ENCODE measurements around the gene LYSMD4. TPM values are rescaled to one million over a fixed set of nuclear protein-coding genes. Genes with fewer than 3 reads are reported as not detected.

LYSMD4 gene
- total RNA-seq, 1 experiment from 2014 or later: 14.9 TPM

DNA sequence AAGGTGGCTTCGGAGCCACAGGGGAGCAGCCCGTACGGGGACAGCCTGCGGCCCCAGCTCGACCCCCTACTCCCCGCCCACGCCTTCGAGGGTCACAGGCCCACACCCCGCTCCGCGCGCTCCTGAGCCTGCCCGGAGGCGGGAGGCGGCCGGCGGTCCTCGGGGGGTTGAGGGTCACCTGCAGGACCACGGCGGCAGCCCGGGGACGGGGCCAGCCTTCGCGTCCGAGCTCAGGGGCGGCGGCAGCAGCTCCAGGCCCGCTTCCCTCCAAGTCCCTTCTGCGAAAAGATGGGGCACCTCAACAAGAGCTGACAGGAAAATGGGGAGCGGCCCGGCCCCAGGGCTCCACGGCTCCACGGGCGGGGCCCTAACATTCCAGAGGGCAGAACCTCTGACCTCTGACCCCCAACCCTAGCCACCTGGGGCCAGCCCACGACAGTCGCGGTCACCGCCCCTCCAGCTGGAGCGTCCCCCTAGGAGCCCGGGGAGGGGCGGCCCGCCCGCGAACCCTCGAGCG is 428 bp downstream of the LYSMD4 start:
- ATAC-seq (peak; percentile 10), DNase-seq (ENCODE audit: low spot score) (no peak)
- ChIA-PET POLR2A (interaction anchor here (0.6 to 1.5 kb wide), 4 partner anchors 17 to 168 kb away, joined by 3 to 4 read pairs (median 3); no protein-coding TSS in a partner anchor), CTCF (interaction anchor here (0.6 to 6.3 kb wide), 17 partner anchors 12 to 519 kb away, joined by 3 to 80 read pairs (median 4); partner anchors contain the start of gene LRRC28)
- no peak for TF ChIP-seq NFE2L1 (CRISPR knock-in tag; IDR thresholded peaks at IDR 0.05)
- peak; percentile 60; the same call in 1 of the 2 replicates for TF ChIP-seq NR2C2 (CRISPR knock-in tag; IDR thresholded peaks at IDR 0.05)
- no peak for TF ChIP-seq ZNF232 (CRISPR knock-in tag; IDR thresholded peaks at IDR 0.05)
- no peak for TF ChIP-seq NR3C1 (CRISPR knock-in tag; conservative IDR thresholded peaks at IDR 0.05; ENCODE audit: low read depth)
- TF ChIP-seq, protein P1, sequence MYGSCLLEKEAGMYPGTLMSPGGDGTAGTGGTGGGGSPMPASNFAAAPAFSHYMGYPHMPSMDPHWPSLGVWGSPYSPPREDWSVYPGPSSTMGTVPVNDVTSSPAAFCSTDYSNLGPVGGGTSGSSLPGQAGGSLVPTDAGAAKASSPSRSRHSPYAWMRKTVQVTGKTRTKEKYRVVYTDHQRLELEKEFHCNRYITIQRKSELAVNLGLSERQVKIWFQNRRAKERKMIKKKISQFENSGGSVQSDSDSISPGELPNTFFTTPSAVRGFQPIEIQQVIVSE (CRISPR knock-in tag; IDR thresholded peaks at IDR 0.05; ENCODE audit: borderline replicate concordance): no peak
- TF ChIP-seq KAT7 (CRISPR knock-in tag; IDR thresholded peaks at IDR 0.05; ENCODE audit: borderline replicate concordance): peak; percentile 1; the same call in 1 of the 2 replicates
- TF ChIP-seq, protein P2, sequence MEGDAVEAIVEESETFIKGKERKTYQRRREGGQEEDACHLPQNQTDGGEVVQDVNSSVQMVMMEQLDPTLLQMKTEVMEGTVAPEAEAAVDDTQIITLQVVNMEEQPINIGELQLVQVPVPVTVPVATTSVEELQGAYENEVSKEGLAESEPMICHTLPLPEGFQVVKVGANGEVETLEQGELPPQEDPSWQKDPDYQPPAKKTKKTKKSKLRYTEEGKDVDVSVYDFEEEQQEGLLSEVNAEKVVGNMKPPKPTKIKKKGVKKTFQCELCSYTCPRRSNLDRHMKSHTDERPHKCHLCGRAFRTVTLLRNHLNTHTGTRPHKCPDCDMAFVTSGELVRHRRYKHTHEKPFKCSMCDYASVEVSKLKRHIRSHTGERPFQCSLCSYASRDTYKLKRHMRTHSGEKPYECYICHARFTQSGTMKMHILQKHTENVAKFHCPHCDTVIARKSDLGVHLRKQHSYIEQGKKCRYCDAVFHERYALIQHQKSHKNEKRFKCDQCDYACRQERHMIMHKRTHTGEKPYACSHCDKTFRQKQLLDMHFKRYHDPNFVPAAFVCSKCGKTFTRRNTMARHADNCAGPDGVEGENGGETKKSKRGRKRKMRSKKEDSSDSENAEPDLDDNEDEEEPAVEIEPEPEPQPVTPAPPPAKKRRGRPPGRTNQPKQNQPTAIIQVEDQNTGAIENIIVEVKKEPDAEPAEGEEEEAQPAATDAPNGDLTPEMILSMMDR (IDR thresholded peaks at IDR 0.05): no peak
- TF ChIP-seq TEAD4 (CRISPR knock-in tag; IDR thresholded peaks at IDR 0.05): no peak
- TF ChIP-seq NR1H2 (CRISPR knock-in tag; IDR thresholded peaks at IDR 0.05): no peak
- no peak for TF ChIP-seq HMGA2 (CRISPR knock-in tag; IDR thresholded peaks at IDR 0.05)
- TF ChIP-seq, protein P3, sequence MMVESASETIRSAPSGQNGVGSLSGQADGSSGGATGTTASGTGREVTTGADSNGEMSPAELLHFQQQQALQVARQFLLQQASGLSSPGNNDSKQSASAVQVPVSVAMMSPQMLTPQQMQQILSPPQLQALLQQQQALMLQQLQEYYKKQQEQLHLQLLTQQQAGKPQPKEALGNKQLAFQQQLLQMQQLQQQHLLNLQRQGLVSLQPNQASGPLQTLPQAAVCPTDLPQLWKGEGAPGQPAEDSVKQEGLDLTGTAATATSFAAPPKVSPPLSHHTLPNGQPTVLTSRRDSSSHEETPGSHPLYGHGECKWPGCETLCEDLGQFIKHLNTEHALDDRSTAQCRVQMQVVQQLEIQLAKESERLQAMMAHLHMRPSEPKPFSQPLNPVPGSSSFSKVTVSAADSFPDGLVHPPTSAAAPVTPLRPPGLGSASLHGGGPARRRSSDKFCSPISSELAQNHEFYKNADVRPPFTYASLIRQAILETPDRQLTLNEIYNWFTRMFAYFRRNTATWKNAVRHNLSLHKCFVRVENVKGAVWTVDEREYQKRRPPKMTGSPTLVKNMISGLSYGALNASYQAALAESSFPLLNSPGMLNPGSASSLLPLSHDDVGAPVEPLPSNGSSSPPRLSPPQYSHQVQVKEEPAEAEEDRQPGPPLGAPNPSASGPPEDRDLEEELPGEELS (CRISPR knock-in tag; IDR thresholded peaks at IDR 0.05): no peak
- TF ChIP-seq, protein P4, sequence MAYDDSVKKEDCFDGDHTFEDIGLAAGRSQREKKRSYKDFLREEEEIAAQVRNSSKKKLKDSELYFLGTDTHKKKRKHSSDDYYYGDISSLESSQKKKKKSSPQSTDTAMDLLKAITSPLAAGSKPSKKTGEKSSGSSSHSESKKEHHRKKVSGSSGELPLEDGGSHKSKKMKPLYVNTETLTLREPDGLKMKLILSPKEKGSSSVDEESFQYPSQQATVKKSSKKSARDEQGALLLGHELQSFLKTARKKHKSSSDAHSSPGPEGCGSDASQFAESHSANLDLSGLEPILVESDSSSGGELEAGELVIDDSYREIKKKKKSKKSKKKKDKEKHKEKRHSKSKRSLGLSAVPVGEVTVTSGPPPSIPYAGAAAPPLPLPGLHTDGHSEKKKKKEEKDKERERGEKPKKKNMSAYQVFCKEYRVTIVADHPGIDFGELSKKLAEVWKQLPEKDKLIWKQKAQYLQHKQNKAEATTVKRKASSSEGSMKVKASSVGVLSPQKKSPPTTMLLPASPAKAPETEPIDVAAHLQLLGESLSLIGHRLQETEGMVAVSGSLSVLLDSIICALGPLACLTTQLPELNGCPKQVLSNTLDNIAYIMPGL (CRISPR knock-in tag; IDR thresholded peaks at IDR 0.05): peak; percentile 45; the same call in 1 of the 2 replicates
- no peak for TF ChIP-seq SOX15 (CRISPR knock-in tag; IDR thresholded peaks at IDR 0.05)
- TF ChIP-seq SP1 (CRISPR knock-in tag; conservative IDR thresholded peaks at IDR 0.05): no peak
- peaks cover 7% of the 10 kb centered on the region for H3K27me3 Mint-ChIP-seq (ENCODE audit: low read depth)
- H3K27ac Mint-ChIP-seq: no peak overlapping the region
- H3K4me1 Mint-ChIP-seq: peaks cover 31% of the 10 kb centered on the region
- H3K9me3 Mint-ChIP-seq: no peaks in the 10 kb centered on the region
- H3K4me3 Mint-ChIP-seq: peak overlapping the region; percentile 79
- H3K36me3 Mint-ChIP-seq: no peaks in the 10 kb centered on the region; the same call in 1 of the 2 replicates

DNA sequence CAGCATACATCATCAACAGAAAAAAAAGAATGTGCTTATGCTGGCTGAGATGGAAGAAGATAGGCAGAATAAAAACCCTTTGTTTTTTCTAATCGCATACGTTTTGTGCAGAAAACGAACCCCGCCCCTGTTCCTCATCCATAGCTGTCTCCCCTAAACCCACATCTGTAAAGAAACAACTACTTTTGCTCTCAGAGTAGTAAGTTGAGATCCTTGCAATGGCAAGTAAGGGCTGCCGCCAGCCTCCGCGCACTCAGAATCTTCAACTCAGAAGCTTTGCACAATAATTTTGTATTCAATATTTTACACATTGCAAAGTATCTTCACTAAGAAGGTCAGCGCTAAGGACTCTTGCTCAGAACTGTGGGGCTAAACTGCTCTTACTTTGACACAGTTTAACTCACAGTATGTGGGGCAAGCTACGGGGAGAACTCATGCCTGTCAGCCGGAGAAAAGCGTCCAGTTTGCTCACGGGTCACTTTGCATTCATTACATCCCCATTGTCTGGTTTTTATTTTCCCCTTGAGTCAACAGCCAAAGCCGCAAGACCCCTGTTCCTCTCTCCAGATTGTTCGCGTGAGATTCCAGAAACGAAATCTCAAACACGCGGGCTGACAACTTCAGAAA is 1.0 kb downstream of the LYSMD4 start:
- ChIA-PET CTCF (interaction anchor here (1.1 to 6.3 kb wide), 8 partner anchors 20 to 479 kb away, joined by 4 to 80 read pairs (median 12); no protein-coding TSS in a partner anchor), POLR2A (interaction anchor here (0.6 to 1.5 kb wide), 2 partner anchors 167 to 1903 kb away, joined by 3 to 4 read pairs; no protein-coding TSS in a partner anchor)
- Mint-ChIP-seq H3K36me3 (no peaks in the 10 kb centered on the region; the same call in 1 of the 2 replicates), H3K27ac (no peak overlapping the region), H3K27me3 (ENCODE audit: low read depth) (peaks cover 7% of the 10 kb centered on the region), H3K4me1 (peaks cover 31% of the 10 kb centered on the region), H3K9me3 (no peaks in the 10 kb centered on the region), H3K4me3 (peak overlapping the region; percentile 79)
- ATAC-seq (no peak), DNase-seq (ENCODE audit: low spot score) (no peak)
- TF ChIP-seq, protein P5, sequence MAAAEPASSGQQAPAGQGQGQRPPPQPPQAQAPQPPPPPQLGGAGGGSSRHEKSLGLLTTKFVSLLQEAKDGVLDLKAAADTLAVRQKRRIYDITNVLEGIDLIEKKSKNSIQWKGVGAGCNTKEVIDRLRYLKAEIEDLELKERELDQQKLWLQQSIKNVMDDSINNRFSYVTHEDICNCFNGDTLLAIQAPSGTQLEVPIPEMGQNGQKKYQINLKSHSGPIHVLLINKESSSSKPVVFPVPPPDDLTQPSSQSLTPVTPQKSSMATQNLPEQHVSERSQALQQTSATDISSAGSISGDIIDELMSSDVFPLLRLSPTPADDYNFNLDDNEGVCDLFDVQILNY (CRISPR knock-in tag; IDR thresholded peaks at IDR 0.05): no peak
- TF ChIP-seq, protein P6, sequence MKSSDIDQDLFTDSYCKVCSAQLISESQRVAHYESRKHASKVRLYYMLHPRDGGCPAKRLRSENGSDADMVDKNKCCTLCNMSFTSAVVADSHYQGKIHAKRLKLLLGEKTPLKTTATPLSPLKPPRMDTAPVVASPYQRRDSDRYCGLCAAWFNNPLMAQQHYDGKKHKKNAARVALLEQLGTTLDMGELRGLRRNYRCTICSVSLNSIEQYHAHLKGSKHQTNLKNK (CRISPR knock-in tag; IDR thresholded peaks at IDR 0.05): no peak
- TF ChIP-seq ZNF138 (CRISPR knock-in tag; conservative IDR thresholded peaks at IDR 0.05): no peak
- TF ChIP-seq KAT7 (CRISPR knock-in tag; IDR thresholded peaks at IDR 0.05; ENCODE audit: borderline replicate concordance): 0 out of 2 replicates have a peak, but pooled peaks have one; percentile 8
